ENCODE results near the gene OTUD3.
"Not testable (repeated sequence)": the region's sequence is repeated elsewhere in the genome, so short reads cannot be mapped to it uniquely, and the experiment has no call there.

OTUD3 gene

GRCh38 chr1:19869929-19870328, 12.3 kb upstream of the OTUD3 start:
- Histone ChIP-seq H3K9me3 (ENCODE audit: control insufficient read depth, low read length) (no peaks in the 10 kb centered on the region), H3K4me3 (ENCODE audit: low read length) (no peak overlapping the region), H3K9ac (ENCODE audit: low read length) (no peak overlapping the region), H3K4me1 (ENCODE audit: control insufficient read depth, insufficient read depth, low read length) (peaks cover 20% of the 10 kb centered on the region), H3K36me3 (ENCODE audit: control insufficient read depth, insufficient read depth, low read length, severe bottlenecking) (no peaks in the 10 kb centered on the region), H3K27me3 (replicated peaks; ENCODE audit: control insufficient read depth, insufficient read depth, low read length) (no peaks in the 10 kb centered on the region)
- peak; percentile 26 for DNase-seq (ENCODE audit: low read depth)

GRCh38 chr1:19872190-19872589, 10.0 kb upstream of the OTUD3 start:
- H3K27me3 ChIP-seq (replicated peaks; ENCODE audit: control insufficient read depth, insufficient read depth, low read length) = no peaks in the 10 kb centered on the region
- DNase-seq (ENCODE audit: low read depth) = no peak
- H3K36me3 ChIP-seq (ENCODE audit: control insufficient read depth, insufficient read depth, low read length, severe bottlenecking) = no peaks in the 10 kb centered on the region
- peaks cover 7% of the 10 kb centered on the region for H3K4me1 ChIP-seq (ENCODE audit: control insufficient read depth, insufficient read depth, low read length)
- no peak overlapping the region for H3K4me3 ChIP-seq (ENCODE audit: low read length)
- H3K9ac ChIP-seq (ENCODE audit: low read length) = no peak overlapping the region
- H3K9me3 ChIP-seq (ENCODE audit: control insufficient read depth, low read length) = no peaks in the 10 kb centered on the region

GRCh38 chr1:19877181-19877750, 4.9 kb upstream of the OTUD3 start:
- Histone ChIP-seq H3K4me3 (ENCODE audit: low read length) (no peak overlapping the region), H3K27me3 (replicated peaks; ENCODE audit: control insufficient read depth, insufficient read depth, low read length) (peaks cover 4% of the 10 kb centered on the region), H3K4me1 (ENCODE audit: control insufficient read depth, insufficient read depth, low read length) (no peaks in the 10 kb centered on the region), H3K36me3 (ENCODE audit: control insufficient read depth, insufficient read depth, low read length, severe bottlenecking) (no peaks in the 10 kb centered on the region), H3K9me3 (ENCODE audit: control insufficient read depth, low read length) (no peaks in the 10 kb centered on the region), H3K9ac (ENCODE audit: low read length) (no peak overlapping the region)
- no peak for DNase-seq (ENCODE audit: low read depth)

GRCh38 chr1:19877821-19878636, 4.2 kb upstream of the OTUD3 start:
- H3K9me3 ChIP-seq (ENCODE audit: control insufficient read depth, low read length) = no peaks in the 10 kb centered on the region
- no peak overlapping the region for H3K4me3 ChIP-seq (ENCODE audit: low read length)
- H3K9ac ChIP-seq (ENCODE audit: low read length) = no peak overlapping the region
- H3K4me1 ChIP-seq (ENCODE audit: control insufficient read depth, insufficient read depth, low read length) = peaks cover 2% of the 10 kb centered on the region
- DNase-seq (ENCODE audit: low read depth) = no peak
- H3K27me3 ChIP-seq (replicated peaks; ENCODE audit: control insufficient read depth, insufficient read depth, low read length) = peaks cover 4% of the 10 kb centered on the region
- no peaks in the 10 kb centered on the region for H3K36me3 ChIP-seq (ENCODE audit: control insufficient read depth, insufficient read depth, low read length, severe bottlenecking)

DNA sequence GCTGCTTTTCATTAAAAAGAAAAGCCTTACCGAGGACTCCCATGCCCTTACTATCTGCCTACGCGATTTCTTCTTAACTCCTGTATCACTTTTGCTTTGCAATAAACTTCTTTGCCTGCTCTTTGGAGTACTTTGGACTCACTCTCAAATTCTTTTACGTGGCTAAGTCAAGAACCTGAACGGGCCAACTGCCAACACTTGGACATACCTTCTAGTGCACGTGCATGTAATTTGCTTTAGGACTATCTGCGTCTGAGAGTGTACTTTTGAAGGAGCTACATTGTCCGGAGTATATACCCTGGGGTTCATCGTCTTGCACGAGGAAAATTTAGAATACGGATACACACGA, 3.6 kb upstream of the OTUD3 start:
- Histone ChIP-seq H3K9ac (ENCODE audit: low read length) (no peak overlapping the region), H3K4me3 (ENCODE audit: low read length) (no peak overlapping the region), H3K4me1 (ENCODE audit: control insufficient read depth, insufficient read depth, low read length) (peaks cover 8% of the 10 kb centered on the region), H3K36me3 (ENCODE audit: control insufficient read depth, insufficient read depth, low read length, severe bottlenecking) (no peaks in the 10 kb centered on the region), H3K9me3 (ENCODE audit: control insufficient read depth, low read length) (no peaks in the 10 kb centered on the region), H3K27me3 (replicated peaks; ENCODE audit: control insufficient read depth, insufficient read depth, low read length) (peaks cover 4% of the 10 kb centered on the region)
- DNase-seq (ENCODE audit: low read depth) = no peak

GRCh38 chr1:19879227-19879626, 3.0 kb upstream of the OTUD3 start:
- Histone ChIP-seq H3K27me3 (replicated peaks; ENCODE audit: control insufficient read depth, insufficient read depth, low read length) (peaks cover 4% of the 10 kb centered on the region), H3K9ac (ENCODE audit: low read length) (no peak overlapping the region), H3K4me1 (ENCODE audit: control insufficient read depth, insufficient read depth, low read length) (peaks cover 13% of the 10 kb centered on the region), H3K9me3 (ENCODE audit: control insufficient read depth, low read length) (no peaks in the 10 kb centered on the region), H3K4me3 (ENCODE audit: low read length) (no peak overlapping the region), H3K36me3 (ENCODE audit: control insufficient read depth, insufficient read depth, low read length, severe bottlenecking) (no peaks in the 10 kb centered on the region)
- no peak for DNase-seq (ENCODE audit: low read depth)

DNA sequence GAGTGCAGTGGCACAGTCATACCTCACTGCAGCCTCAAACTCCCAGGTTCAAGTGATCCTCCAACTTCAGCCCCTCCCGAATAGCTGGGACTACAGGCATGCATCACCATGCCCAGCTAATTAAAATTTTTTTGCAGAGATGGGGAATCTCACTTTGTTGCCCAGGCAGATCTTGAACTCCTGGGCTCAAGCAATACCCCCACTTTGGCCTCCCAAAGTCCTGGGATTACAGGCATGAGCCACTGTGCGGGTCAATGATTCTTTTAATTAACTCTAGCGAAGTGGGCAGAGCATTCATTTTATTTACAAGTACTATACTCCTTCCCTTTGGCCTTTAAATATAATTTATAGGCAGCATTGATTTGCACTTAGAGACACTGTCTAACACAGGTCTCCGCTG, 2.5 kb upstream of the OTUD3 start:
- peaks cover 13% of the 10 kb centered on the region for H3K4me1 ChIP-seq (ENCODE audit: control insufficient read depth, insufficient read depth, low read length)
- H3K4me3 ChIP-seq (ENCODE audit: low read length) = no peak overlapping the region
- H3K36me3 ChIP-seq (ENCODE audit: control insufficient read depth, insufficient read depth, low read length, severe bottlenecking) = no peaks in the 10 kb centered on the region
- H3K27me3 ChIP-seq (replicated peaks; ENCODE audit: control insufficient read depth, insufficient read depth, low read length) = peaks cover 4% of the 10 kb centered on the region
- no peaks in the 10 kb centered on the region for H3K9me3 ChIP-seq (ENCODE audit: control insufficient read depth, low read length)
- DNase-seq (ENCODE audit: low read depth) = no peak
- no peak overlapping the region for H3K9ac ChIP-seq (ENCODE audit: low read length)

- not testable (repeated sequence) for H3K9ac ChIP-seq (ENCODE audit: low read length); DNase-seq (ENCODE audit: low read depth); H3K4me3 ChIP-seq (ENCODE audit: low read length); H3K9me3 ChIP-seq (ENCODE audit: control insufficient read depth, low read length); H3K27me3 ChIP-seq (replicated peaks; ENCODE audit: control insufficient read depth, insufficient read depth, low read length); H3K36me3 ChIP-seq (ENCODE audit: control insufficient read depth, insufficient read depth, low read length, severe bottlenecking)
- H3K4me1 ChIP-seq (ENCODE audit: control insufficient read depth, insufficient read depth, low read length) = peaks cover 15% of the 10 kb centered on the region
Measured at GRCh38 chr1:19880841-19881240, 1.4 kb upstream of the OTUD3 start.

GRCh38 chr1:19884312-19884711, 2.1 kb downstream of the OTUD3 start:
- Histone ChIP-seq H3K9ac (ENCODE audit: low read length) (peak overlapping the region; percentile 93), H3K9me3 (ENCODE audit: control insufficient read depth, low read length) (no peaks in the 10 kb centered on the region), H3K4me1 (ENCODE audit: control insufficient read depth, insufficient read depth, low read length) (peaks cover 19% of the 10 kb centered on the region), H3K4me3 (ENCODE audit: low read length) (peak overlapping the region; percentile 95), H3K27me3 (replicated peaks; ENCODE audit: control insufficient read depth, insufficient read depth, low read length) (no peaks in the 10 kb centered on the region), H3K36me3 (ENCODE audit: control insufficient read depth, insufficient read depth, low read length, severe bottlenecking) (no peaks in the 10 kb centered on the region)
- DNase-seq (ENCODE audit: low read depth) = no peak

GRCh38 chr1:19885821-19886220, 3.6 kb downstream of the OTUD3 start:
- Histone ChIP-seq H3K36me3 (ENCODE audit: control insufficient read depth, insufficient read depth, low read length, severe bottlenecking) (no peaks in the 10 kb centered on the region), H3K9ac (ENCODE audit: low read length) (no peak overlapping the region), H3K4me3 (ENCODE audit: low read length) (no peak overlapping the region), H3K9me3 (ENCODE audit: control insufficient read depth, low read length) (no peaks in the 10 kb centered on the region), H3K4me1 (ENCODE audit: control insufficient read depth, insufficient read depth, low read length) (peaks cover 19% of the 10 kb centered on the region), H3K27me3 (replicated peaks; ENCODE audit: control insufficient read depth, insufficient read depth, low read length) (no peaks in the 10 kb centered on the region)
- no peak for DNase-seq (ENCODE audit: low read depth)

DNA sequence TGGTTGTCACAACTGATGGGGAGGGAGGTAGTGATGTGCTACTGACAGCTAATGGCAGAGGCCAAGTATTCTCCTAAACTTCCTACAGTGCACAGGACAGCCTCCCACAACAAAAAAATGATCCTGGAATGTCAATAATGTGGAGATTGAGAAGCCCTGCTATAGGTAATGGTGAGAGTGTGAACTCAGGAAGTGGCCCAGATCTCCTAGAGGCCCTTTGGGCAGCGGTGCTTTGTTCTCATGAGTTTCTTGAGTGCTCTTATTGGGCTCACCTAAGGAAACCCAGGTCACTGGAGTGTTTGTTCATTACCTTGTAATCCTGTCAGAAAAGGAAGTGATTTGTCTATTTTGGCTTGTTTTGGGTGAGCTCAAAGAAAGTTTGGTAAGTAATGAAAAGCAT, 5.9 kb downstream of the OTUD3 start:
- no peak overlapping the region for H3K9ac ChIP-seq (ENCODE audit: low read length)
- H3K9me3 ChIP-seq (ENCODE audit: control insufficient read depth, low read length) = no peaks in the 10 kb centered on the region
- peaks cover 20% of the 10 kb centered on the region for H3K36me3 ChIP-seq (ENCODE audit: control insufficient read depth, insufficient read depth, low read length, severe bottlenecking)
- DNase-seq (ENCODE audit: low read depth) = no peak
- H3K27me3 ChIP-seq (replicated peaks; ENCODE audit: control insufficient read depth, insufficient read depth, low read length) = no peaks in the 10 kb centered on the region
- peaks cover 22% of the 10 kb centered on the region for H3K4me1 ChIP-seq (ENCODE audit: control insufficient read depth, insufficient read depth, low read length)
- no peak overlapping the region for H3K4me3 ChIP-seq (ENCODE audit: low read length)

- Histone ChIP-seq H3K4me1 (ENCODE audit: control insufficient read depth, insufficient read depth, low read length) (peaks cover 21% of the 10 kb centered on the region), H3K36me3 (ENCODE audit: control insufficient read depth, insufficient read depth, low read length, severe bottlenecking) (peaks cover 27% of the 10 kb centered on the region)
Measured at GRCh38 chr1:19889656-19890055, 7.5 kb downstream of the OTUD3 start.

More at GRCh38 chr1:19889656-19890055, 7.5 kb downstream of the OTUD3 start:
- DNase-seq (ENCODE audit: low read depth) = no peak
- Histone ChIP-seq H3K4me3 (ENCODE audit: low read length) (no peak overlapping the region), H3K9ac (ENCODE audit: low read length) (no peak overlapping the region), H3K9me3 (ENCODE audit: control insufficient read depth, low read length) (no peaks in the 10 kb centered on the region), H3K27me3 (replicated peaks; ENCODE audit: control insufficient read depth, insufficient read depth, low read length) (no peaks in the 10 kb centered on the region)

Measured in adipocyte (in vitro differentiated cells).